OCI-LY3 (cell line): Measurements from ENCODE around the gene NSG1.

ENCODE experiments used
- CTCF ChIP-seq: fragments of 200-600, 300-600 bp; sonication (generic); IDR thresholded peaks from 2 replicates; pipeline ENCODE4 v1.5.1; 2014; ENCODE audit warnings: antibody characterized with exemption, low read length, low read depth
- EZH2phosphoT487 ChIP-seq: fragments of 200-600 bp; shearing (Covaris generic); IDR thresholded peaks from 2 replicates; pipeline ENCODE4 v1.6.1; 2018; ENCODE audit warnings: antibody characterized with exemption, mixed run types, low read depth

- TF ChIP-seq EZH2phosphoT487 (no peak), CTCF (no peak)
Observed at GRCh38 chr4:4461178-4461577, 74.3 kb downstream of the NSG1 start.
